Measurements from ENCODE around the gene AP4M1. TPM values are rescaled to one million over a fixed set of nuclear protein-coding genes. Genes with fewer than 3 reads are reported as not detected.

AP4M1 gene
- total RNA-seq, 3 donors from 2014 or later, result 13.8 to 23.3 (median 18.7) TPM

- no peaks in the 10 kb centered on the region for H3K9me3 ChIP-seq
- no peaks in the 10 kb centered on the region for H3K36me3 ChIP-seq
- no peak for DNase-seq (ENCODE audit: low spot score in 2 of 2)
- no peak overlapping the region for H3K4me3 ChIP-seq
- H3K4me1 ChIP-seq, result peaks cover 0 to 5% of the 10 kb centered on the region in 2 donors
- intact Hi-C loops (cut with DNase I; ENCODE audit: low total_unique reads), result no loop called here
- TF ChIP-seq POLR2A (IDR thresholded peaks at IDR 0.05) (no peak), POLR2AphosphoS5 (IDR thresholded peaks at IDR 0.05) (no peak), CTCF (IDR thresholded peaks at IDR 0.05) (no peak)
- no peaks in the 10 kb centered on the region for H3K27me3 ChIP-seq
- no peak overlapping the region for H3K27ac ChIP-seq
These were observed 5.8 kb downstream of the AP4M1 start for GRCh38 chr7:100107125-100107737.

- H3K27me3 ChIP-seq, result no peaks in the 10 kb centered on the region
- DNase-seq (ENCODE audit: low spot score in 2 of 2), result no peak
- TF ChIP-seq CTCF (IDR thresholded peaks at IDR 0.05) (no peak), POLR2A (IDR thresholded peaks at IDR 0.05) (no peak), POLR2AphosphoS5 (IDR thresholded peaks at IDR 0.05) (no peak)
- no peak overlapping the region for H3K4me3 ChIP-seq
- intact Hi-C loops (cut with DNase I; ENCODE audit: low total_unique reads), result no loop called here
- no peaks in the 10 kb centered on the region for H3K36me3 ChIP-seq
- no peaks in the 10 kb centered on the region for H3K4me1 ChIP-seq
- no peaks in the 10 kb centered on the region for H3K9me3 ChIP-seq
- H3K27ac ChIP-seq, result no peak overlapping the region
These were observed 6.4 kb downstream of the AP4M1 start for GRCh38 chr7:100107890-100108289.

GRCh38 chr7:100109521-100110163, 8.2 kb downstream of the AP4M1 start:
- no peaks in the 10 kb centered on the region for H3K9me3 ChIP-seq
- no peak overlapping the region for H3K27ac ChIP-seq
- TF ChIP-seq CTCF (IDR thresholded peaks at IDR 0.05) (no peak), POLR2A (IDR thresholded peaks at IDR 0.05) (no peak), POLR2AphosphoS5 (IDR thresholded peaks at IDR 0.05) (no peak)
- no peaks in the 10 kb centered on the region for H3K36me3 ChIP-seq
- H3K4me3 ChIP-seq, result no peak overlapping the region
- H3K27me3 ChIP-seq, result no peaks in the 10 kb centered on the region
- no peak for DNase-seq (ENCODE audit: low spot score in 2 of 2)
- intact Hi-C loops (cut with DNase I; ENCODE audit: low total_unique reads), result no loop called here
- H3K4me1 ChIP-seq, result no peaks in the 10 kb centered on the region

GRCh38 chr7:100111156-100111555, 9.7 kb downstream of the AP4M1 start:
- H3K36me3 ChIP-seq, result no peaks in the 10 kb centered on the region
- intact Hi-C loops (cut with DNase I; ENCODE audit: low total_unique reads), result no loop called here
- no peak overlapping the region for H3K4me3 ChIP-seq
- no peak for TF ChIP-seq POLR2AphosphoS5 (IDR thresholded peaks at IDR 0.05)
- no peak for TF ChIP-seq POLR2A (IDR thresholded peaks at IDR 0.05)
- no peak for TF ChIP-seq CTCF (IDR thresholded peaks at IDR 0.05)
- H3K9me3 ChIP-seq, result no peaks in the 10 kb centered on the region
- H3K4me1 ChIP-seq, result no peaks in the 10 kb centered on the region
- H3K27me3 ChIP-seq, result no peaks in the 10 kb centered on the region
- no peak overlapping the region for H3K27ac ChIP-seq
- DNase-seq (ENCODE audit: low spot score in 2 of 2), result no peak

GRCh38 chr7:100111914-100112313, 10.5 kb downstream of the AP4M1 start:
- DNase-seq (ENCODE audit: low spot score in 2 of 2), result no peak
- Histone ChIP-seq H3K27me3 (no peaks in the 10 kb centered on the region), H3K27ac (no peak overlapping the region), H3K36me3 (no peaks in the 10 kb centered on the region), H3K9me3 (no peaks in the 10 kb centered on the region), H3K4me3 (no peak overlapping the region), H3K4me1 (no peaks in the 10 kb centered on the region)
- intact Hi-C loops (cut with DNase I; ENCODE audit: low total_unique reads), result no loop called here
- TF ChIP-seq CTCF (IDR thresholded peaks at IDR 0.05) (no peak), POLR2AphosphoS5 (IDR thresholded peaks at IDR 0.05) (no peak), POLR2A (IDR thresholded peaks at IDR 0.05) (no peak)

Measured in breast epithelium (tissue), 4 donors.